Measurements from ENCODE around the gene RGMA.

- no peak for TF ChIP-seq POLR2A (IDR thresholded peaks at IDR 0.05; ENCODE audit: low read depth, low read length)
- no peak for TF ChIP-seq TAF1 (IDR thresholded peaks at IDR 0.05; ENCODE audit: borderline replicate concordance, low read depth, low read length)
- no peak for TF ChIP-seq POLR2AphosphoS5 (IDR thresholded peaks at IDR 0.05; ENCODE audit: low read depth, low read length)
Measured at GRCh38 chr15:93118904-93119303, 29.9 kb upstream of the RGMA start.

All from GM12892 (cell line).